ENCODE data around the gene PGRMC2. TPM values are rescaled to one million over a fixed set of nuclear protein-coding genes. Genes with fewer than 3 reads are reported as not detected.
"Not testable (repeated sequence)": the region's sequence is repeated elsewhere in the genome, so short reads cannot be mapped to it uniquely, and the experiment has no call there.

PGRMC2 gene
- total RNA-seq, 1 donor from 2014 or later = 63.0 TPM

GRCh38 chr4:128249787-128250668 lies 37.6 kb downstream of the PGRMC2 start:
- no peaks in the 10 kb centered on the region for H3K36me3 ChIP-seq
- H3K27me3 ChIP-seq = no peaks in the 10 kb centered on the region
- TF ChIP-seq CTCF (IDR thresholded peaks at IDR 0.05) = no peak
- no peaks in the 10 kb centered on the region for H3K9me3 ChIP-seq
- no peak overlapping the region for H3K27ac ChIP-seq
- no peak overlapping the region for H3K4me3 ChIP-seq
- no peak for DNase-seq
- ATAC-seq = no peak
- intact Hi-C loops (cut with DNase I) = no loop called here
- no peaks in the 10 kb centered on the region for H3K4me1 ChIP-seq

GRCh38 chr4:128247906-128248305 lies 39.7 kb downstream of the PGRMC2 start:
- H3K9me3 ChIP-seq = no peaks in the 10 kb centered on the region
- no peak for TF ChIP-seq CTCF (IDR thresholded peaks at IDR 0.05)
- no peaks in the 10 kb centered on the region for H3K36me3 ChIP-seq
- H3K27me3 ChIP-seq = no peaks in the 10 kb centered on the region
- H3K27ac ChIP-seq = no peak overlapping the region
- no peak overlapping the region for H3K4me3 ChIP-seq
- no peak for DNase-seq
- ATAC-seq = no peak
- intact Hi-C loops (cut with DNase I) = no loop called here
- H3K4me1 ChIP-seq = no peaks in the 10 kb centered on the region

- H3K27ac ChIP-seq; H3K27me3 ChIP-seq; DNase-seq; H3K4me3 ChIP-seq; H3K36me3 ChIP-seq; H3K4me1 ChIP-seq; H3K9me3 ChIP-seq; intact Hi-C loops (cut with DNase I); ATAC-seq: not testable (repeated sequence)
These were observed 42.2 kb downstream of the PGRMC2 start for GRCh38 chr4:128245391-128245790.

GRCh38 chr4:128244379-128244778 lies 43.2 kb downstream of the PGRMC2 start:
- no peak for TF ChIP-seq CTCF (IDR thresholded peaks at IDR 0.05)
- DNase-seq (no peak), ATAC-seq (no peak)
- Histone ChIP-seq H3K27me3 (no peaks in the 10 kb centered on the region), H3K36me3 (no peaks in the 10 kb centered on the region), H3K4me3 (no peak overlapping the region), H3K27ac (no peak overlapping the region), H3K4me1 (no peaks in the 10 kb centered on the region), H3K9me3 (no peaks in the 10 kb centered on the region)
- intact Hi-C loops (cut with DNase I) = no loop called here

GRCh38 chr4:128242601-128243000 lies 45.0 kb downstream of the PGRMC2 start:
- Histone ChIP-seq H3K36me3 (no peaks in the 10 kb centered on the region), H3K4me3 (no peak overlapping the region), H3K27ac (no peak overlapping the region), H3K27me3 (no peaks in the 10 kb centered on the region), H3K9me3 (no peaks in the 10 kb centered on the region), H3K4me1 (no peaks in the 10 kb centered on the region)
- DNase-seq = no peak
- ATAC-seq = no peak
- TF ChIP-seq CTCF (IDR thresholded peaks at IDR 0.05) = no peak
- intact Hi-C loops (cut with DNase I) = no loop called here

GRCh38 chr4:128241981-128242380 lies 45.6 kb downstream of the PGRMC2 start:
- DNase-seq (no peak), ATAC-seq (no peak)
- no peak overlapping the region for H3K27ac ChIP-seq
- H3K9me3 ChIP-seq = no peaks in the 10 kb centered on the region
- no peaks in the 10 kb centered on the region for H3K36me3 ChIP-seq
- no peak overlapping the region for H3K4me3 ChIP-seq
- H3K4me1 ChIP-seq = no peaks in the 10 kb centered on the region
- TF ChIP-seq CTCF (IDR thresholded peaks at IDR 0.05) = no peak
- no peaks in the 10 kb centered on the region for H3K27me3 ChIP-seq
- intact Hi-C loops (cut with DNase I) = no loop called here

Data from upper lobe of right lung (tissue), 1 donor.